MM.1S (cell line): ENCODE data around the gene FMNL1.

ENCODE experiments used
- CTCF ChIP-seq: fragments of 300-600 bp; sonication (generic); IDR thresholded peaks from 2 replicates; pipeline ENCODE4 v1.5.1; 2016; ENCODE audit warnings: antibody characterized with exemption, low read length, mixed read lengths
- EZH2 ChIP-seq: fragments of 300-600 bp; sonication (generic); optimal IDR thresholded peaks from 2 replicates; pipeline ENCODE3; 2017; ENCODE audit warnings: low read depth, mild to moderate bottlenecking, antibody characterized with exemption, low read length, mixed read lengths

- TF ChIP-seq CTCF (no peak), EZH2 (no peak)
These were observed 11.8 kb downstream of the FMNL1 start for GRCh38 chr17:45233423-45233924.
